ENCODE measurements around the gene C1orf232. TPM values are rescaled to one million over a fixed set of nuclear protein-coding genes. Genes with fewer than 3 reads are reported as not detected.

Gene C1orf232
- not detected for total RNA-seq

DNA sequence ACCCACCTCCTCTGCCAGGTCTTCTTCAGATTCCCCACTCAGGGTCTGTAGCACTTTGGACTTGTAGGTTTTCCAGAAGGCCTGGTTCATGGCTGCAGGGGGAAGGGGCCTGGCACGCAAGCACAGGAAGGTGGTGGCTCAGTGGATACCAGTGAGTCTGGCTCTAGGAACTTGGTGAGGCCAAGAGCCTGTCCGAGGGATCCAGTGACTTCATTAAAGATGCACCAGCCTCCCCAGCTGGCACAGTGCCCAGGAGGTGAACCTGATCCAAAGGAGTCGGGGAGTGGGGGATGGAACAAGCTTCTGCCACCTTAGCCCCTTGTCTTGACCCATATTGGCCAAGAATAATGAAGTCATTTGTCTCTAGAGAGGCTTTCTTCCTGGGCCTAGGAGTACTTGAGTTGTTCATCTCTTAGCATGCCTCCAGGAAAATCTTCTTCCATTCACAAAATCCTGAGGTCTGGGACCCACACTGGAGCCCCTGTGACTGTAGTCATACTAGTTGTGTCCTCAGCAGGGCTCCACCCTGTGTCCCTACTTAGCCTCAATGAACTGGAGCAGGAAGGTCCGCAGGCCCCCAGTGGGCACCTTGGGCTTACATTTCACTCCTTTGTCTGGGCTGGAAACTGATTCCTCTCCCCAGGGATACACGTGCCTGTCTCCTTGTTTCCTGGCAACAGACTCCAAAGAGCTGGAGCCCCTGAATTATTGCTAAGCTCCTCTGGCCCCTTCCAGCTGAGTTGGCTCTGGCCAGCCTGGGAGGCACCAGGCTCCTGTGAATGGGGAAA, at the start of gene C1orf232:
C1orf232 (minus strand) TSS at position 554 of the 788 bp plus-strand sequence; CDS start at position 90, 464 bp downstream.
- DNase-seq (ENCODE audit: low spot score in 2 of 2), result no peak
- FAIRE-seq, result no peak

DNA sequence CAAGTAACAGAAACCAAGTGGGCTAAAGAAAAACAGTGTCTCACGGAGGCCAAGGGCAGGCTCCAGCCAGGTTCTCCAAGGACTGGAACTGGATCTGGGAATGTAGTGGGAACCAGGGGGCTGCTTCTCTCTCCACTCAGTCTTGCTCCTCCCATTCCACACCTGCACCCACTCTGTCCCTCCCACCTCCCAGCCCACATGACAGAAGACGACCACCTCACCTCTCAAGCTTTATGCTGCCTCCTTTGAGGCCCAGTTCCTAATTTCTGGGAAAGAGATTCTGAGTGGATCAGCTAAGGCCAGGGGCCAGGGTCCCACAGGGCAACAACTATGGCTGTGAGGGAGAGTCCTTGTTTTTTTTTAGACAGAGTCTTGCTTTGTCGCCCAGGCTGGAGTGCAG, 46.5 kb upstream of the C1orf232 start:
- FAIRE-seq (no peak), DNase-seq (ENCODE audit: low spot score in 2 of 2) (no peak)

DNA sequence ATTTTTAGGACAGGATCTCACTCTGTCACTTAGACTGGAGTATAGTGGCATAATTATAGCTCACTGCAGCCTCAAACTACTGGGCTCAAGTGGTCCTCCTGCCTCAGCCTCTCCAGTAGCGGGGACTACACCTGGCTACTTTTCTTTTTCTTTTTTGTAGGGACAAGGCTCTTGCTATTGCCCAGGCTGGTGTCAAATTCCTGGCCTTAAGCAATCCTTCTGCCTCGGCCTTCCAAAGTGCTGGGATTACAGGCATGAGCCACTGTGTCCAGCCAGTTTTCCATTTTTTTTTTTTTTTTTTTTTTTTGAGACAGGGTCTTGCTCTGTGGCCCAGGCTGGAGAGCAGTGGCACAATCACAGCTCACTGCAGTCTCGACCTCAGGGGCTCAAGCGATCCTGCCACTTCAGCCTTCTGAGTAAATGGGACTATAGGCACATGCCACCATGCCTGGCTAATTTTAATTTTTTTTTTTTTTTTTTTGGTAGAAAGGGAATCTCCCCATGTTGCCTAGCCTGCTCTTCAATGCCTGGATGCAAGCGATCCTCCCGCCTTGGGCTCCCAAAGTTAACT, 44.7 kb upstream of the C1orf232 start:
- FAIRE-seq (no peak), DNase-seq (ENCODE audit: low spot score in 2 of 2) (no peak)

DNA sequence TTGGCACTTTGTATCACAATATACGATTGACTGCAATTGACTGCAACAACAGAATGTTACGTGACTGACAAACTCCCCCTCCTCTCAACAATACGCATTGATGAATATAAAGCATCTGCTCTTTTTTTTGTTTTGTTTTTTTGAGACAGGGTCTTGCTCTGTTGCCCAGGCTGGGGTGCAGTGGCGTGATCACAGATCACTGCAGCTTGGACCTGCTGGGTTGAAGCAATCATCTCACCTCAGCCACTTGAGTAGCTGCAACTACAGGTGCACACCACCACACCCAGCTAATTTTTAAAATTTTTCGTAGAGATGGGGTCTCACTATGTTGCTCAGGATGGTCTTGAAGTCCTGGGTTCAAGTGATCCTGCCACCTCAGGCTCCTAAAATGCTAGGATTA, 44.0 kb upstream of the C1orf232 start:
- no peak for FAIRE-seq
- no peak for DNase-seq (ENCODE audit: low spot score in 2 of 2)

DNA sequence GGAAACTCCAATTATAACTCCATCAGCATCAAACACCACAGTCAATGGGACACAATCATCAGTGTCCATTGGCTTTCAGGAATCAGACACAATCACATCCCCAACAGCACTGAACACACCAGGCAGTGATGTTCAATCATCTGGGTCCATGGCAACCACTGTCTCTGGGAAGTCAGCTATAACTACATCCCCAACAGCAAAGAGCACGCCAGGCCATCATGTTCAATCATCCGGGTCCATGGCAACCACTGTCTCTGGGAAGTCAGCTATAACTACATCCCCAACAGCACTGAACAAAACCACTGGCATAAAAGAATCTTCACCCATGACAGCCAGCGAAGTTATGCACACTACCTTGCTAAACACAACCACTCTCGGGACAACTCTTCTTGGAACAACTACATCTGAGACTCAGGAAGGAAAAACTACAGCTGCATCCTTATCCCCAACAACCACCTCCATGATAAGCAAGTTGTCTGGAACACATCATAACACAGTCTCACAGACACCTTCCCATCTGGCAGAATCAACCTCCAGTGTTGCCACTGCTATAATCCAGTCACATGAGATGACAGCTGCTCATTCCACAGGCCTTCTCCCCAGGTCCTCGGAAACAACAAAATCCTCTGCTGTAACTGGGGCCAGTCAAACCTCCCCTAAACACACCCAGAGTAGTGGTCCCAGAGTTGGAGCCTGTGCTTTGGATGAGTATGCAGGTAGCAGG, 41.5 kb upstream of the C1orf232 start:
- DNase-seq (ENCODE audit: low spot score in 2 of 2) (no peak), FAIRE-seq (no peak)

DNA sequence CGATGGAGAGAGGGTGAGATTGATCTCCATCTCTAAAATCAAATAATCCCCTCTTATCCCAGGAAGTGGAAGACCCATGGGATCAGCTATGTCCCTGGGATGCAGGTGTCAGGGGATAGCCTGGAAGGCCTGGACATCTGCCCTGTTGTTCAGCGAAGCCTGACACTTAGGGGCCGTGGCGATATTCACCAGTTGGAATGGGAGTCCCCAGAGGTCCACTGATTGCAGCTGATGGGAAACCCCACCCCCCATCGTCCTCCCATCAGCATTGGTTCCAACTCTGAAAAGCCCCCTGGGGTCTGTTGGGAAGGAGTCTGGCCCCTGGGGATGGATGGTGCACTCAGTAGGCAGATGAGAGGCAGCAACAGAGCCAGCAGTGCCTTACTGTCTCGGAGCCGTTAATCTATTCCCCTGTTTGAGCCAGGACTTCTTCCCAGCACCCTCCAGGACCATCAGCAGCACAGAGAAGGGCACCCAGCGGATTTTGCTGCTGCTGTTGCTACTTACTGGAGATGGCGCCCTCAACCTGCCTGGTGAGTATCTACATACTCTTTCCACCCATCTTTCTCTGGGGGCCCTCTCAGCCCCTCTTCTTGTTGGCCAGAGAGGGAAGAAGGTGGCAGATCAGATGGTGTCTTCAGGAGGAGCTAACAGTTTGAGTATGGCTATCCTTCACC, 35.0 kb upstream of the C1orf232 start:
- no peak for FAIRE-seq
- no peak for DNase-seq (ENCODE audit: low spot score in 2 of 2)

DNA sequence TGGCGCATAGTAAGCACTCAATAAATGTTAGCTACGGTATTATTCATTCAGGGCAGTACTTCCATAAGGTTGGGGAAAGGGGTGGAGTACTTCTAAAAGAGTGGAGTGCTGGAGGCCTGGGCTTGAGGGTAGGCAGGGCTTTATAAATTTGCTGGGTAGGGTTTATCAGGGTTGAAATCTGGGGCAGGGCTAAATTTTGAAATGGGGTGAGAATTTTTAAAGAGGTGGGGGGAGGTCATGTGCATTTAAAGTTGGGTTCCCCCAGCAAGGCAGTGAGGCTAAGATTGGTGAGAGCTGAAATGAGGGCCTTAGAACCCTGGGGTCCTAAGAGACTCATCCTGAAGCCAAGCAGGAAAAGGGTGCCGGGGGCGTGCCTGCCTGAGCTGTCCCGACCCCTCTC, 31.6 kb upstream of the C1orf232 start:
- DNase-seq (ENCODE audit: low spot score in 2 of 2) (no peak), FAIRE-seq (no peak)

DNA sequence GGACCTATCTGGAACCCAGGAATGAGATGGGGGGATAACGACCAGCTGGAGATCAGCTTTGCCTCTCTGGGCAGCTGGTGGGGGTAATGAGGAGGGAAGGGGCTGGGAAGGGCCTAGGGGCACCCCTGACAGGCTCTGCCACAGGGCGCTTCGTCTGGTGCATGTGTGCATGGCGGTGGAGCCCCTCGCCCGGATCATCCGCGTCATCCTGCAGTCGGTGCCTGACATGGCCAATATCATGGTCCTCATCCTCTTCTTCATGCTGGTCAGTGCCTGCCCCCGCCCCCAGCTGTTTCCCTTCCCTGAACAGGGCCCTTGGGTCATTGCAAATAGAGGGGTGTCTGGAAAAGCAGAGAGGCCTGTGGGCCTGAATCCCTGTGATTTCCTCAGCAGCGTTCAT, 29.1 kb upstream of the C1orf232 start:
- DNase-seq (ENCODE audit: low spot score in 2 of 2), result no peak

DNA sequence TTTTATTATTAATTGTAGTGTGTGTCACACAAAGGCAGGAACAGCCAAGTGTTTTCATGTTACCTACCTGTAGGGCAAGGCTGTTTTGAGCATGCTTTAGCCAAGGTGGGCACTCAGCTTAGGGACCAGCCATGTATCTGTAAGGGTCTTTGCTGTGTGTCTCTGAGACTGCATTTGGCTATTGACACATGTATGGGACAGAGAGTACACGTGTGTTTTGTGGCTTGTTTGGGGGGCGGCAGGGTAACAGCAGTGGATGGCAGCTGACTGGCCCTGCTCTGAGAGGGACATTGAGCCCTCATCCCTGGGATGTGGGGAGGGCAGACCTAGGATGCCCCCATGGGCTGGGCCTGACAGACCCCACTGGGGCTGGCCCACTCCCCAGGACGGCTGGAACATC, 28.5 kb upstream of the C1orf232 start:
- no peak for DNase-seq (ENCODE audit: low spot score in 2 of 2)
- no peak for FAIRE-seq

More for the DNA sequence above, 29.1 kb upstream of the C1orf232 start:
- no peak for FAIRE-seq

DNA sequence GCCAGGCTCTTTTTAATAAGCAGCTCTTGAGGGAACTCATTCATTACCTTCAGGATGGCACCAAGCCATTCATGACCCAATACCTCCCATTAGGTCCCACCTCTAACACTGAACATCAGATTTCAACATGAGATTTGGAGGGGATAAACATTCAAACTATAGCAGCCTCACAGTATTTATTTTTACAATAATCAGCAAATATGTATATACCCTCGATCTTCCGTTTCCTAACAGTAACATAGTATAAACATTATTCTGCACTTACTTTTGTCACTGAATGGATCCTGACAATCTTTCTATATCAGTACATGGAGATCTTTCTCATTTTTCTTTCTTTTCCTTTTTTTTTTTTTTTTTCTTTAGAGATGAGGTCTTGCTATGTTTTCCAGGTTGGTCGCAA, 27.0 kb upstream of the C1orf232 start:
- FAIRE-seq, result no peak

DNA sequence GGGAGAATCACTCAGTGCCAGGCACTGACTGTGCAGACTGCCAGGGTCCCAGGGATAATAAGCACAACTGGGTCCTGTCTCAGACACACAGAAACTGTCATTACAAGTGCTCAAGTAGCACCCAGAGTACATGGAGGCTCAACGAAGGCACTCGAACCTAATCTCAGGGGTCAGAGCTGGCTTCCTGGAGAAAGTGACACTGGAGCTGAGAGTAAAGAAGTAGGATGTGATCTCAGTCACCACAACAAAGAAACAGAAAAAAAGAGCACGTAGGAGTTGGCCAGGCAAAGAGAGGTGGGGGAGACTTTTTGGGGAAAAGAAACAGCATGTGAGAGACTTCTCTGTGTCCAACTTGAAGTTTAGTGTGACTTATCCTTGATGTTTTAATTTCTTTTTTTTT, 23.0 kb upstream of the C1orf232 start:
- no peak for DNase-seq (ENCODE audit: low spot score in 2 of 2)
- FAIRE-seq, result no peak

More for the DNA sequence above, 27.0 kb upstream of the C1orf232 start:
- no peak for DNase-seq (ENCODE audit: low spot score in 2 of 2)

DNA sequence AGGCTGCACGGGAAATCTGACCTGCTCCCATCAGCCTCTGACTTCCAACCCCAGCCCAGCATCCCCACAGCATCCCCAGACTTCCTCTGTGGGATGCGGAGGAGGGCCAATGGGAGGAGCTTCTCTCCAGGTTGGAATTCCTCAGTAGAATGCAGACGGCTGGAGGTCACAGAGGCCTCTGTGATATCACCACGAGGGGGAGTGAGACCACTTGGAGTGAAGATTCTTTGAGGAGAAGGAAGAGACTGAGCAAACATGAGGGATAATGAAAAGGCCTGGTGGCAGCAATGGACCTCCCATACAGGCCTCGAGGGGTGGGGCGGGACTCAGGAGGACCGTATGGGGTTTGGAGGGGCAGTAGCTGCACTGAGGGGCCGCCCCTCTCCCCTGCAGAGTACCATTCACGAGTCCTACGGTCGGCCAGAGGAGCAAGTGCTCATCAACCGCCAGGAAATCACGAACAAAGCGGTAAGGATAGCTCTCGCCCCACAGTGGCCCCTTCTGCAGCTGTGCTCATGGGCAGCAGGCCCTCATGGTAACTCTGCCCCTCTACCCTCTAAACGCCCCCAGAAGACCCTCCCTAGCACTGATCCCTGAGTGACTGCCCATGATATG, 21.7 kb upstream of the C1orf232 start, which contains the start of gene CATSPER4:
CATSPER4 (plus strand) TSS at position 230 of the 615 bp plus-strand sequence; CDS start at position 256, 26 bp downstream.
- DNase-seq (ENCODE audit: low spot score in 2 of 2) (no peak), FAIRE-seq (no peak)

DNA sequence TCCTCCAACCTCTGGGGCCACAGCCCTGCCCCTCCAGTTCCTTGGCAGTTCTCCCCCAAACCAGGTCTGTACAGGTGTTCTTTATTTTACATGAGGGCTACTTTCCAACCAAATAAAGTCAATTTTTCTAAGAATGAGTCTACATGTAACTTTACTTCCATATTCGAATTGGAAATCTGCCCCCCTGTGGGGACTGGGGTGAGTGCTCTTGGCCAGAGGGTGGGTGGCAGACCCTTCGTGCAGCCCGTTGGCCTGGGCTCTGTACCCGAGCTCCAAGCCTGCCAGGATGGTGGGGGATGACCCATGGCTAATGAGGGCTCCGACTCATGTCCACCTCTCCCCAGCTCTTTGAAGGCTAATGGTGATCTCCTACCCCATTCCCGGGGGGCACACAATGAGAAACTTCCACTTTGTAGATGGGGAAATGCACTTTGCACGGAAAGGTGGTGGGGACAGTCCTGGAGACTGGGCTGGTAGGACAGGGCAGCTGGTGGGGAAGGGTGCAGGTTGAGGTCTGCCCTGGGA, 21.1 kb upstream of the C1orf232 start:
- DNase-seq (ENCODE audit: low spot score in 2 of 2) (no peak), FAIRE-seq (no peak)

DNA sequence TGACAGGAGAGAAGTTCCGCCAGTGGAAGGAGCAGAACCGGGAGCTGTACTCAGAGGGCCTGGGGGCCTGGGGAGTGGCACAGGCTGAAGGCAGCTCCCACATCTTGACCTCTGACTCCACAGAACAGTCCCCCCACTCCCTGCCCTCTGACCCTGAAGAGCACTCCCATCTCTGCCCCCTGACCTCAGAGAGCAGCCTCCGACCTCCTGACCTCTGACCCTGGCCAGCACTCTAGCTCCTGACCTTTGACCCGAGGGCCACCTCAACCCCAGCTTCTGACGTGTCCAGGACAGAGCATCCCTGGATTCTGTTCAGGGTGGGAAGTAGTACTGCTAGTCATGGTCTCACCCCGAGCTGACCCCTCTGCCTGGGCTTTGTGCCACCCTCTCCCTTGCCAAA, 20.6 kb upstream of the C1orf232 start:
- no peak for DNase-seq (ENCODE audit: low spot score in 2 of 2)

DNA sequence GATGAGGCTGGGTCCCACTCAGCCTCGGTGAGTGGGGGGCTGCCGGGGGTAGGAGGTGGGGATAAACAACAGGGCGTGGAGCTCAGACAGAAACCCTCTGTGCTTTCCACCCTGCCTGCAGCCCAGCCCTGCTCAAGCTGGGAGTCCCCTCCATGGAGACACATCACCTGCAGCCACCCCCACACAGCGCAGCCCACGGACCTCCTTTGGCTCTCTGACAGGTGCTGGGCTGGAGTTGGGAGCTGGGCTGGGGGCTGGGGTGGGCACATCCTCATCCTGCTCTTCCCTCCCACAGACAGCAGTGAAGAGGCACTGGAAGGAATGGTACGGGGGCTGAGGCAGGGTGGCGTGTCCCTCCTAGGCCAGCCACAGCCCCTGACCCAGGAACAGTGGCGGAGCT, 19.7 kb upstream of the C1orf232 start:
- DNase-seq (ENCODE audit: low spot score in 2 of 2) (no peak), FAIRE-seq (no peak)

More for the DNA sequence above, 20.6 kb upstream of the C1orf232 start:
- FAIRE-seq, result no peak

DNA sequence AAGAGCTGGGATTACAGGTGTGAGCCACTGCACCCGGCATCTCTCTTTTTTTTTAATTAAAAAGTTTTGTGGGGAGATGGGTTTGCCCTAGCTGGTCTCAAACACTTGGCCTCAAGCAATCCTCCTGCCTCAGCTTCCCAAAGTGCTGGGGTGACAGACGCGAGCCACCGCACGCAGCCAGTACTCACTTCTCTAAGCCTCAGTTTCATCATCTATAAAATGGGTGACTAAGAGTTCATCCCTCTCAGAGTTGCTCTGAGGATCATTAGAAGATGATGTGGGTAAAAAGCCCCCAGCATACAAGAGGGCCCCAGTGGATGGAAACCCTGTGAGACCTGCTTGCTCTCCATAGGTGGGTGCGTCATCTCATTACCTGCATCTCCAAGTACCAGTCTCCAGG, 19.1 kb upstream of the C1orf232 start:
- FAIRE-seq (no peak), DNase-seq (ENCODE audit: low spot score in 2 of 2) (no peak)

DNA sequence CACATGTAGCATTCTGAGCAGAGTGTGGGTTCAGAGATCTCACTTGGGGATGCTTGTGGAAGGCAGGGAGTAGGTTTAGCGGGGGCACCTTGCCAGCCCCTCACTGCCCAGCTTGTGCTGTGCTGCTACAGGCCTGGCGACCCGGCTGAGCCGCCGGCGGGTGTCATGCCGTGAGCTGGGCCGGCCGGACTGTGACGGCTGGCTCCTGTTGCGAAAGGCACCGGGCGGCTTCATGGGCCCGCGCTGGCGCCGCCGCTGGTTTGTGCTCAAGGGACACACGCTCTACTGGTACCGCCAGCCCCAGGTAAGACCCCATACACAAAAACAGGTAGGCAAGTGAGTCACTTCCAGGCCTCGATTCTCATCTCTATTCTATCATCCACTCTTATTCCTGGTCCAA, 16.1 kb upstream of the C1orf232 start:
- no peak for FAIRE-seq
- DNase-seq (ENCODE audit: low spot score in 2 of 2), result no peak

DNA sequence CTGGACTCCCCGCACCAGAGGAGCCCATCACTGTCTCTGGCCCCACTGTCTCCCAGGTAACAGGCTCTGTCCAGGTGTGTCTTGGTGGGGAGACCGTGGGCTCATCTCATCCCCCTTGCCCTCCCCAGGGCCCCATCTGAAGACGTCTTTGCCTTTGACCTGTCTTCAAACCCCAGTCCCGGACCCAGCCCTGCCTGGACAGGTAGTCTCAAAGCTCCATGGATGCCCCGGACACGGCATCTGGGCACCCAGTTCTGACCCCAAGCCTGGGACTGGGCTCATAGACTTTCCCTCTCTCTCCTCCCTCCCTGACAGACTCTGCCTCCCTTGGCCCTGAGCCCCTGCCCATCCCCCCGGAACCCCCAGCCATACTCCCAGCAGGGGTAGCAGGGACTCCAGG, 15.3 kb upstream of the C1orf232 start:
- FAIRE-seq (no peak), DNase-seq (ENCODE audit: low spot score in 2 of 2) (no peak)

DNA sequence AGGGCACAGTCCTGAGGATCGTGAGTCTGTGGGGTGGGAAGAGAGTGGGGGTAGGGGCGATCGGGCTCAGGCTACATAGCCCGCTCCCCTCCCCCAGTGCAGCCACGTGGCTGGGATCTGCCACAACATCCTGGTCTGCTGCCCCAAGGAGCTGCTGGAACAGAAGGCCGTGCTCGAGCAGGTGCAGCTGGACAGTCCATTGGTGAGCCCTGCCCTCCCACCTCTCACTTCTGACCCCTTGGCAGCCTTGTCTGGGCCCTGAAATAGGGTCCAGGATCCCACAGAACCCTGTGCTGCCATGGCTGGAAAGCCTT, 13.6 kb upstream of the C1orf232 start:
- FAIRE-seq, result no peak
- no peak for DNase-seq (ENCODE audit: low spot score in 2 of 2)
